A549 (cell line): ENCODE results near the gene ANKRD6. TPM values are rescaled to one million over a fixed set of nuclear protein-coding genes. Genes with fewer than 3 reads are reported as not detected.
A peak's percentile ranks its signal among the peaks of the same experiment; 100 is the strongest.

Experiments used
- ATAC-seq, 2 experiments: fragments of 200-7000 bp in 1 of 2; fragments of >200 bp in 1 of 2; cut with Nextera tagmentation in 1 of 2; cut with Tn5 transposase in 1 of 2; 3 replicates each; pipeline versions ENCODE4 v1.8.0 to v1.9.1; 2018 to 2020; ENCODE audit warnings: mild to moderate bottlenecking in 1 of 2, moderate library complexity in 1 of 2
- CTCF ChIA-PET: fragments of 300-600 bp; sonication (Branson Sonifier 250); formaldehyde crosslinking; extraction: SDS; loops from one replicate; lab custom pipeline; 2021; ENCODE audit warnings: antibody characterized with exemption, inconsistent platforms; lab: Yijun Ruan, JAX
- POLR2A ChIA-PET: fragments of 350-600 bp; formaldehyde crosslinking; extraction: SDS; loops from one replicate; lab custom pipeline; 2021; ENCODE audit warnings: antibody characterized with exemption, inconsistent platforms; lab: Yijun Ruan, JAX
- DNase-seq, 2 experiments: peaks; one replicate each; pipeline versions ENCODE4 v3.0.0 to v3.0.0-alpha.2; 2011 to 2016; ENCODE audit warnings: low read depth in 1 of 2, low spot score in 1 of 2
- FAIRE-seq: peaks from 2 replicates; lab custom pipeline; 2011; peaks lifted over from hg19 to GRCh38; lab: Jason Lieb, UNC
- H3K27ac ChIP-seq, 2 experiments: fragments of >200 bp; sonication (Bioruptor Twin); formaldehyde crosslinking; 3 replicates each; pipeline ENCODE4 v1.5.1; 2016 to 2017
- H3K4me1 ChIP-seq: fragments of >200 bp; sonication (Bioruptor Twin); formaldehyde crosslinking; 3 replicates; pipeline ENCODE4 v1.6.1; 2016
- H3K4me2 ChIP-seq: fragments of >200 bp; sonication (Bioruptor Twin); formaldehyde crosslinking; 3 replicates; pipeline ENCODE4 v1.6.1; 2016
- H3K4me3 ChIP-seq: fragments of >200 bp; sonication (Bioruptor Twin); formaldehyde crosslinking; 3 replicates; pipeline ENCODE4 v1.5.1; 2016
- H3K9me3 ChIP-seq: fragments of >200 bp; sonication (Bioruptor Twin); formaldehyde crosslinking; 3 replicates; pipeline ENCODE4 v1.6.1; 2016
- BCL3 ChIP-seq: fragments of >200 bp; sonication (Bioruptor Twin); formaldehyde crosslinking; IDR thresholded peaks from 3 replicates; pipeline ENCODE4 v1.6.1; 2016
- CBX2 ChIP-seq: fragments of 200-600 bp; sonication (generic); IDR thresholded peaks from 2 replicates; pipeline ENCODE4 v1.6.1; 2016; ENCODE audit warnings: low read depth, mild to moderate bottlenecking, borderline replicate concordance
- CEBPB ChIP-seq, 2 experiments: fragments of >200 bp in 1 of 2; sonication (Bioruptor Twin) in 1 of 2; formaldehyde crosslinking in 1 of 2; IDR thresholded peaks; 2 replicates each; pipeline ENCODE4 v1.6.1; 2012 to 2016
- CHD2 ChIP-seq: fragments of 150-350 bp; IDR thresholded peaks from 2 replicates; pipeline ENCODE4 v1.6.1; 2014; ENCODE audit warnings: low read length; ENCODE audit not compliant: partially characterized antibody
- CHD4 ChIP-seq: fragments of 200-600 bp; sonication (generic); IDR thresholded peaks from 2 replicates; pipeline ENCODE4 v1.6.1; 2016; ENCODE audit warnings: antibody characterized with exemption, mild to moderate bottlenecking, borderline replicate concordance
- CTCF ChIP-seq: fragments of >200 bp; sonication (Bioruptor Twin); formaldehyde crosslinking; IDR thresholded peaks from 3 replicates; pipeline ENCODE4 v1.5.1; 2016
- HEYL ChIP-seq: fragments of 250-450 bp; sonication (Bioruptor Pico); IDR thresholded peaks from 2 replicates; pipeline ENCODE4 v1.8.0; 2021; ENCODE audit warnings: mild to moderate bottlenecking, moderate library complexity
- HMGXB4 ChIP-seq: fragments of 250-450 bp; sonication (Bioruptor Pico); IDR thresholded peaks from 2 replicates; pipeline ENCODE4 v1.5.0; 2021; ENCODE audit warnings: mild to moderate bottlenecking, moderate library complexity, borderline replicate concordance
- HOXA7 ChIP-seq: fragments of 250-450 bp; sonication (Bioruptor Pico); IDR thresholded peaks from 2 replicates; pipeline ENCODE4 v1.5.0; 2020; ENCODE audit warnings: mild to moderate bottlenecking, moderate library complexity
- MAFK ChIP-seq: fragments of 450-650 bp; IDR thresholded peaks from 2 replicates; pipeline ENCODE4 v1.6.1; 2014; ENCODE audit not compliant: partially characterized antibody
- MAX ChIP-seq: IDR thresholded peaks from 2 replicates; pipeline ENCODE4 v1.6.1; 2012
- NFE2L2 ChIP-seq: fragments of 150-350 bp; conservative IDR thresholded peaks from 2 replicates; pipeline ENCODE4 v1.6.1; 2014; ENCODE audit warnings: low read length
- NPAS2 ChIP-seq: fragments of 250-450 bp; sonication (Bioruptor Pico); IDR thresholded peaks from 2 replicates; pipeline ENCODE4 v1.8.0; 2022; ENCODE audit warnings: mild to moderate bottlenecking, moderate library complexity, borderline replicate concordance
- PHF8 ChIP-seq: fragments of 200-600 bp; sonication (generic); IDR thresholded peaks from 2 replicates; pipeline ENCODE4 v1.6.1; 2016; ENCODE audit warnings: low read depth, mild to moderate bottlenecking, antibody characterized with exemption, moderate library complexity, borderline replicate concordance
- POLR2AphosphoS2 ChIP-seq: conservative IDR thresholded peaks from 2 replicates; pipeline ENCODE4 v1.6.1; 2012; ENCODE audit warnings: low read length, improper control_type of control experiment, inconsistent platforms
- RCOR1 ChIP-seq: fragments of 150-350 bp; IDR thresholded peaks from 2 replicates; pipeline ENCODE4 v1.6.1; 2014; ENCODE audit warnings: antibody characterized with exemption, low read length, low read depth
- REST ChIP-seq: fragments of 200-600 bp; sonication (generic); IDR thresholded peaks from 2 replicates; pipeline ENCODE4 v1.6.1; 2016; ENCODE audit warnings: antibody characterized with exemption, mild to moderate bottlenecking, moderate library complexity
- SMC3 ChIP-seq: fragments of >200 bp; sonication (Bioruptor Twin); formaldehyde crosslinking; IDR thresholded peaks from 3 replicates; pipeline ENCODE4 v1.6.1; 2018; ENCODE audit warnings: inconsistent platforms
- ZSCAN20 ChIP-seq: fragments of 250-450 bp; sonication (Bioruptor Pico); IDR thresholded peaks from 2 replicates; pipeline ENCODE4 v1.8.0; 2022; ENCODE audit warnings: mild to moderate bottlenecking, moderate library complexity
- WGBS: methylation state at CpG from one replicate; pipeline ENCODE4 v1.1.6; 2017; ENCODE audit errors: missing lambda C conversion rate; 5-methylcytosine and 5-hydroxymethylcytosine counted together
- polyA plus RNA-seq, 4 experiments: library from polyadenylated mRNA; depleted of rRNA in 3 of 4; stranded (reverse); fragments of >200 nt; fragmentation: RNase III in 1 of 4; extraction: RNeasy Plus Mini Kit Qiagen cat#74134 plus additional on column Dnase treatment in 1 of 4; gene quantifications; 2 replicates in 3 of 4; 3 replicates in 1 of 4; pipeline ENCODE4 v1.2.3, GENCODE V29; 2011 to 2017

Gene ANKRD6
- polyA plus RNA-seq, 2 of the 4 experiments (the other 2 are of a cell fraction), result 2.2 to 3.6 TPM

GRCh38 chr6:89487864-89488263, 54.9 kb downstream of the ANKRD6 start:
- ATAC-seq, result no peak
- FAIRE-seq, result no peak
- no peak for DNase-seq
- no peaks in the 10 kb centered on the region for H3K9me3 ChIP-seq
- 40% methylated on average over 1 of the region's 1 CpG for WGBS
- no peak overlapping the region for H3K27ac ChIP-seq
- ChIA-PET CTCF (no interaction called here), POLR2A (interaction anchor here (0.6 kb wide), 1 partner anchor 21 kb away, joined by 3 read pairs; no protein-coding TSS in a partner anchor)
- no peak overlapping the region for H3K4me3 ChIP-seq
- no peaks in the 10 kb centered on the region for H3K4me1 ChIP-seq
- no peak overlapping the region for H3K4me2 ChIP-seq
- TF ChIP-seq BCL3 (no peak), MAFK (no peak), CEBPB (IDR thresholded peaks at IDR 0.05) (no peak), ZSCAN20 (CRISPR knock-in tag) (no peak), POLR2AphosphoS2 (no peak), CBX2 (no peak), SMC3 (no peak), HMGXB4 (CRISPR knock-in tag) (no peak), HEYL (CRISPR knock-in tag) (no peak), CTCF (no peak), RCOR1 (no peak), MAX (no peak), CHD2 (no peak), NPAS2 (CRISPR knock-in tag) (no peak), PHF8 (no peak), REST (no peak), HOXA7 (CRISPR knock-in tag) (no peak)

GRCh38 chr6:89488438-89488837, 55.5 kb downstream of the ANKRD6 start:
- Histone ChIP-seq H3K4me3 (no peak overlapping the region), H3K4me1 (no peaks in the 10 kb centered on the region), H3K9me3 (no peaks in the 10 kb centered on the region), H3K27ac (no peak overlapping the region)
- FAIRE-seq, result no peak
- CTCF ChIA-PET, result no interaction called here
- DNase-seq, result no peak
- peak; percentile 34; the same call in 1 of the 2 replicates for TF ChIP-seq REST
- no peak for TF ChIP-seq CHD4
- no peak for TF ChIP-seq NFE2L2
- TF ChIP-seq, all 56 proteins: peak for 1
- ATAC-seq, result no peak
- no peak overlapping the region for H3K4me2 ChIP-seq
- POLR2A ChIA-PET, result no interaction called here
